ENCODE results near the gene UNC5A.

Gene UNC5A

GRCh38 chr5:176901260-176902101 lies 91.1 kb downstream of the UNC5A start:
- peak; percentile 73 for DNase-seq

GRCh38 chr5:176902102-176902814 lies 91.9 kb downstream of the UNC5A start:
- DNase-seq, result no peak

GRCh38 chr5:176902911-176903664 lies 92.7 kb downstream of the UNC5A start:
- no peak for DNase-seq

- no peak for DNase-seq
These were observed 93.9 kb downstream of the UNC5A start for GRCh38 chr5:176904276-176904675.

- no peak for DNase-seq
These were observed 95.8 kb downstream of the UNC5A start for GRCh38 chr5:176906126-176906525.

GRCh38 chr5:176906796-176907195 lies 96.4 kb downstream of the UNC5A start:
- no peak for DNase-seq

GRCh38 chr5:176908675-176909368 lies 98.5 kb downstream of the UNC5A start:
- DNase-seq, result no peak

GRCh38 chr5:176912115-176912514 lies 101.8 kb downstream of the UNC5A start:
- DNase-seq, result no peak

GRCh38 chr5:176915906-176916305 lies 105.5 kb downstream of the UNC5A start:
- DNase-seq, result no peak

GRCh38 chr5:176916337-176916736 lies 106.0 kb downstream of the UNC5A start:
- DNase-seq, result no peak

- no peak for DNase-seq
These were observed 108.3 kb downstream of the UNC5A start for GRCh38 chr5:176918613-176919012.

- no peak for DNase-seq
These were observed 111.4 kb downstream of the UNC5A start for GRCh38 chr5:176921714-176922113.

- DNase-seq, result no peak
These were observed 112.5 kb downstream of the UNC5A start for GRCh38 chr5:176922817-176923216.

- no peak for DNase-seq
These were observed 117.2 kb downstream of the UNC5A start for GRCh38 chr5:176927562-176927961.

GRCh38 chr5:176929654-176930053 lies 119.3 kb downstream of the UNC5A start:
- DNase-seq, result no peak

All from activated CD4-positive, alpha-beta T cell treated with anti-CD3 and anti-CD28 coated beads, Interleukin-10, Interleukin-2, amounts not matched to agents 100 ng/mL and 50 ng/mL, durations not matched to agents 16 hours and 8 hours (primary cell).